Right ventricle myocardium inferior (tissue), 1 donor: ENCODE measurements around the gene SREBF2. TPM values are rescaled to one million over a fixed set of nuclear protein-coding genes. Genes with fewer than 3 reads are reported as not detected.
"Not testable (repeated sequence)": the region's sequence is repeated elsewhere in the genome, so short reads cannot be mapped to it uniquely, and the experiment has no call there.

Source experiments
- ATAC-seq: fragments of 200-7000 bp; cut with Tn5 transposase; one replicate; pipeline ENCODE4 v1.9.1; 2020; ENCODE audit warnings: mild to moderate bottlenecking, moderate library complexity
- DNase-seq: peaks from one replicate; pipeline ENCODE4 v3.0.0; 2021; ENCODE audit errors: missing footprints
- intact Hi-C: fragments of 100-400 bp; cut with DNase I; formaldehyde crosslinking; loops from one replicate; pipeline ENCODE4 v1.11.0; 2022
- microRNA-seq: library from miRNA; unstranded; fragments of <30 nt; microRNA quantifications from one replicate; pipeline ENCODE4 v1.2.0, GENCODE V29; 2020
- total RNA-seq: library from RNA; stranded (reverse); fragmentation: NEBNext Ultra II Directional; extraction: Animal tissue kit (Norgen Biotek cat#: 25700); gene quantifications from one replicate; pipeline ENCODE4 v1.2.1, GENCODE V29; 2021
- donor health status: DM: no; HTN: yes; CAD: no; lungs with severe emphysema.

Gene SREBF2
- total RNA-seq, 1 donor from 2014 or later, result 75.5 TPM

GRCh38 chr22:41947424-41948080 is 114.6 kb downstream of the SREBF2 start:
- intact Hi-C loops, result no loop called here
- ATAC-seq, result no peak
- DNase-seq, result peak; percentile 18

DNA sequence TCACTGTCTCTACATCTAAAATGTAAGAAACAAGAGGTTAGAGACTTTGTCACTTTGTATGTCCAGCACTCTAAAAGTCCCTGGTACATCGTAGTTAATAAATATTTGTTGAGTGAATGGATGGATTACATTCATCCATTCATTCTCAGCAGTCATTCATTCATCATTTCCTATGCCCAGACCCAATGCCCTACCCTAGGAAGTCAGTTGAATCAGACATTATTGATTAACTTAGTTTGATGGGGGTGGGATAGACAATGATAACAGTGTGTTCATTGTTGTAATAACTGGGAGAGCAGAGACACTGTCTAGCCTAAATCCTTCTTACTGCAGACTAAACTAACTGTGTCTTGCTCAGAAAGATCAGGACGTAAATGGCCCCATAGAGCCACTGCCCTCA is 115.2 kb downstream of the SREBF2 start:
- intact Hi-C loops, result no loop called here
- no peak for ATAC-seq

GRCh38 chr22:41948928-41949296 is 116.0 kb downstream of the SREBF2 start:
- intact Hi-C loops, ATAC-seq: not testable (repeated sequence)

More for the DNA sequence above, 115.2 kb downstream of the SREBF2 start:
- DNase-seq, result no peak

GRCh38 chr22:41949297-41949965 is 116.5 kb downstream of the SREBF2 start:
- ATAC-seq (no peak), DNase-seq (no peak)
- intact Hi-C loops, result no loop called here

More at GRCh38 chr22:41948928-41949296, 116.0 kb downstream of the SREBF2 start:
- not testable (repeated sequence) for DNase-seq

DNA sequence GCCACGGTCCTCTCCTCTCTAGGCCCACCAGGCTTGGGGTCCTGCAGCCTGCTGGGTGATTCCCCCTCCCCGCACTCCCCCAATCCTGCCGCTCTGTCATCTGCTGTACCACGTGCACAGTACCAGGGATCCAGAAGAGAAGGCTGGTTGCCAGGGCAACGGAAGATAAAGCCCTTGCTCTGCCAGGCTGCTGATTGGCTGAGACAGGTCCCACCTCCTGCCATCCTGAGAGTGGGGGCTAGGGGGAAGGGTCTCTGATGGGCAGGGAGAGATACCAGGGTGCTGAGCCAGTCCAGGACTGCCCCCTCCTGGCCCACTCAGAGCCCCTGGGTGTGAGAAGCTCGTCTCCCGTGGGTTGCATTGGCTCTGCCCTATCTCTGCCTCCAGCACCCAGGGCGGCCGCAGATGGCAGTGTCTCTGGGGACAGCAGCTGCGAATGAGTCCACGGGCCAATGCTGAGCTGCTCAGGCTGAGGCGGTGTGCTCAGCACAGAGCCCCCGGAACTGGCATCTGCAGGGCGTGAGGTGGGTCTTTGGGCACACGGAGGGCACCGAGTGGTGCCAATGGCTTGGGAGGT is 119.1 kb downstream of the SREBF2 start, which contains the start of gene SMIM45:
Gene SMIM45 (plus strand): TSS at position 253 of the 577 bp plus-strand sequence.
- DNase-seq (no peak), ATAC-seq (no peak)
- intact Hi-C loops, result no loop called here

DNA sequence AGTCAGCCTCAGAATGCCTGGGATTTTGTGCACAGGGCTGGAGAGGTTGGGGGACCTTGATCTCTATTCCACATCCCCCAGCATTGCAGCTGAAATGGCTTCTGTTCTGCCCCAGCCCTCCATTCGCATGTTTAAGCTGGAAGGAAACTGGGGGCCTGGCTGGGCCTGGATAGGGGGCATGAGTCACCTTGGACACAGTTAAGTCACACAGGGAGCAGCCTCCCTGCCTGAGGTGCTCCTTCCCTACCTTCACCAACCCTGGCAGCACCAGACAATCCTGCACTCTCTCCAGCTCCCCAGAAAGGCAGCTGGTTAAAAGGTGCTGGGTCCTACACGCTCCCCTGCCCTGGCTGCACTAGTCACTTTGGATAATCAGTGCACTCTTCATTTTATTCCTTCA is 119.8 kb downstream of the SREBF2 start:
- intact Hi-C loops, result no loop called here
- no peak for DNase-seq
- no peak for ATAC-seq

Small RNA genes within 50 kb of the gene (microRNA-seq; reads per million reads assigned to microRNA genes)
- 189 reads per million, percentile 60 among the genes with 10 or more reads in this experiment for gene MIR33A

Other genes with a start within 250 kb of the SREBF2 start
- gene PMM1, start 243.3 kb upstream of the SREBF2 start, total RNA-seq, result 16.2 TPM
- 41.6 TPM for gene DESI1, start 212.1 kb upstream of the SREBF2 start, total RNA-seq
- gene XRCC6, start 211.8 kb upstream of the SREBF2 start, total RNA-seq, result 172 TPM
- gene SNU13, start 144.2 kb upstream of the SREBF2 start, total RNA-seq, result 216 TPM
- gene MEI1, start 133.6 kb upstream of the SREBF2 start, total RNA-seq, result 0.41 TPM
- gene CCDC134, start 32.4 kb upstream of the SREBF2 start, total RNA-seq, result 4.1 TPM
- gene SHISA8, start 82.0 kb downstream of the SREBF2 start, total RNA-seq, result 6.8 TPM
- gene TNFRSF13C, start 93.7 kb downstream of the SREBF2 start, total RNA-seq, result 1.2 TPM
- 1.5 TPM for gene CENPM, start 114.0 kb downstream of the SREBF2 start, total RNA-seq
- 0.08 TPM for gene SEPTIN3, start 136.3 kb downstream of the SREBF2 start, total RNA-seq
- gene WBP2NL, start 165.7 kb downstream of the SREBF2 start, total RNA-seq, result 0.24 TPM
- 14.3 TPM for gene NAGA, start 237.7 kb downstream of the SREBF2 start, total RNA-seq
- 6.2 TPM for gene PHETA2, start 241.1 kb downstream of the SREBF2 start, total RNA-seq
- gene SMDT1, start 246.6 kb downstream of the SREBF2 start, total RNA-seq, result 172 TPM